ENCODE data around the gene ZNF497. TPM values are rescaled to one million over a fixed set of nuclear protein-coding genes. Genes with fewer than 3 reads are reported as not detected.

ZNF497 gene
- total and polyA plus RNA-seq, 9 of the 15 experiments (the other 6 are each of a cell fraction or from before 2014, with no cell fraction given) = 0.06 to 0.98 (median 0.44) TPM; not detected in 1

DNA sequence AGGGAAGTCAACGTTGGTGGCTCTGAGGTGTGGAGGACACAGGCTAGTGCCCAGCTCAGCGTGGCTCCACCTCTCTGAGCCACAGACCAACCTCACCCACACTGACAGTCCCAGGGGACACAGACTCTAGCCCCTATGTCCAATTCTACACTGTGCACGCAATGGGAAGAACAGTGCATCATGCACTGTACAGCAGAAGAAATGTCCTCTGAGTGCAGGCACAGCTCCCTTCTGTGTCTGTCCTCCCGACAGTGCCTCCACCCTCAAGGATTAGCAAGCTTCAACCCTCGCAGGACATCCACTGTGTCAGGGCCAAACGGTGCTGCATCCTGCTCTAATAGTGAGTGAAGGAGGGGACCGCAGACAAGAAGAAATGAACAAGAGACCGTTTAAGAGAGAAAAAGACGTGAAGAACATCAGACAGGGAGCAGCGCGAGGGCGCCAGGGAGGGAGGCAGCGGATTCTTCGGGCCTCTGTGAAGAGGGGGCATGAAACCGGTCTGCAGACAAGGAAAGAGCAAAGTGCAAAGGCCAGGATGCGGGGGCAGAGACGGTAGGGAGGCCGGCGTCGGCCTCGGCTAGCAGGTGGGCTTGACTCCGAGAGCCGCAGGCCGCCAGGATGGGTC, 17.6 kb upstream of the ZNF497 start (continued):
- TF ChIP-seq CGGBP1 (CRISPR knock-in tag; IDR thresholded peaks at IDR 0.05) (no peak; the same call in 1 of the 2 replicates), HBP1 (CRISPR knock-in tag; IDR thresholded peaks at IDR 0.05) (no peak), ZNF511 (CRISPR knock-in tag; IDR thresholded peaks at IDR 0.05) (0 out of 2 replicates have a peak, but pooled peaks have one; percentile 40), TRIM28 (IDR thresholded peaks at IDR 0.05) (no peak), ZNF124 (CRISPR knock-in tag; IDR thresholded peaks at IDR 0.05) (no peak), GTF2B (IDR thresholded peaks at IDR 0.05; ENCODE audit: extremely low read depth, insufficient read length) (no peak), ZNF764 (CRISPR knock-in tag; IDR thresholded peaks at IDR 0.05; ENCODE audit: low read depth) (no peak), ZNF444 (CRISPR knock-in tag; IDR thresholded peaks at IDR 0.05) (no peak), TEAD2 (tag; IDR thresholded peaks at IDR 0.05) (no peak), FIP1L1 (IDR thresholded peaks at IDR 0.05; ENCODE audit: low read depth, low read length, poor library complexity, severe bottlenecking) (no peak), ZNF197 (CRISPR knock-in tag; IDR thresholded peaks at IDR 0.05; ENCODE audit: low read depth) (no peak), RB1 (IDR thresholded peaks at IDR 0.05; ENCODE audit: low read depth) (no peak), ZNF3 (CRISPR knock-in tag; IDR thresholded peaks at IDR 0.05) (no peak), ZSCAN29 (IDR thresholded peaks at IDR 0.05) (no peak)
- TF ChIP-seq, protein P1, sequence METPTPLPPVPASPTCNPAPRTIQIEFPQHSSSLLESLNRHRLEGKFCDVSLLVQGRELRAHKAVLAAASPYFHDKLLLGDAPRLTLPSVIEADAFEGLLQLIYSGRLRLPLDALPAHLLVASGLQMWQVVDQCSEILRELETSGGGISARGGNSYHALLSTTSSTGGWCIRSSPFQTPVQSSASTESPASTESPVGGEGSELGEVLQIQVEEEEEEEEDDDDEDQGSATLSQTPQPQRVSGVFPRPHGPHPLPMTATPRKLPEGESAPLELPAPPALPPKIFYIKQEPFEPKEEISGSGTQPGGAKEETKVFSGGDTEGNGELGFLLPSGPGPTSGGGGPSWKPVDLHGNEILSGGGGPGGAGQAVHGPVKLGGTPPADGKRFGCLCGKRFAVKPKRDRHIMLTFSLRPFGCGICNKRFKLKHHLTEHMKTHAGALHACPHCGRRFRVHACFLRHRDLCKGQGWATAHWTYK (CRISPR knock-in tag; IDR thresholded peaks at IDR 0.05) = no peak
- TF ChIP-seq, protein P2, sequence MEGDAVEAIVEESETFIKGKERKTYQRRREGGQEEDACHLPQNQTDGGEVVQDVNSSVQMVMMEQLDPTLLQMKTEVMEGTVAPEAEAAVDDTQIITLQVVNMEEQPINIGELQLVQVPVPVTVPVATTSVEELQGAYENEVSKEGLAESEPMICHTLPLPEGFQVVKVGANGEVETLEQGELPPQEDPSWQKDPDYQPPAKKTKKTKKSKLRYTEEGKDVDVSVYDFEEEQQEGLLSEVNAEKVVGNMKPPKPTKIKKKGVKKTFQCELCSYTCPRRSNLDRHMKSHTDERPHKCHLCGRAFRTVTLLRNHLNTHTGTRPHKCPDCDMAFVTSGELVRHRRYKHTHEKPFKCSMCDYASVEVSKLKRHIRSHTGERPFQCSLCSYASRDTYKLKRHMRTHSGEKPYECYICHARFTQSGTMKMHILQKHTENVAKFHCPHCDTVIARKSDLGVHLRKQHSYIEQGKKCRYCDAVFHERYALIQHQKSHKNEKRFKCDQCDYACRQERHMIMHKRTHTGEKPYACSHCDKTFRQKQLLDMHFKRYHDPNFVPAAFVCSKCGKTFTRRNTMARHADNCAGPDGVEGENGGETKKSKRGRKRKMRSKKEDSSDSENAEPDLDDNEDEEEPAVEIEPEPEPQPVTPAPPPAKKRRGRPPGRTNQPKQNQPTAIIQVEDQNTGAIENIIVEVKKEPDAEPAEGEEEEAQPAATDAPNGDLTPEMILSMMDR (IDR thresholded peaks at IDR 0.05 in 2 of 3, conservative IDR thresholded peaks at IDR 0.05 in 1 of 3; ENCODE audit: insufficient read depth in 2 of 3, low read depth in 1 of 3, low read length in 3 of 3) = 0 out of 6 replicates have a peak, but pooled peaks of 2 of the 3 experiments have one; percentile 7
- TF ChIP-seq, protein P3, sequence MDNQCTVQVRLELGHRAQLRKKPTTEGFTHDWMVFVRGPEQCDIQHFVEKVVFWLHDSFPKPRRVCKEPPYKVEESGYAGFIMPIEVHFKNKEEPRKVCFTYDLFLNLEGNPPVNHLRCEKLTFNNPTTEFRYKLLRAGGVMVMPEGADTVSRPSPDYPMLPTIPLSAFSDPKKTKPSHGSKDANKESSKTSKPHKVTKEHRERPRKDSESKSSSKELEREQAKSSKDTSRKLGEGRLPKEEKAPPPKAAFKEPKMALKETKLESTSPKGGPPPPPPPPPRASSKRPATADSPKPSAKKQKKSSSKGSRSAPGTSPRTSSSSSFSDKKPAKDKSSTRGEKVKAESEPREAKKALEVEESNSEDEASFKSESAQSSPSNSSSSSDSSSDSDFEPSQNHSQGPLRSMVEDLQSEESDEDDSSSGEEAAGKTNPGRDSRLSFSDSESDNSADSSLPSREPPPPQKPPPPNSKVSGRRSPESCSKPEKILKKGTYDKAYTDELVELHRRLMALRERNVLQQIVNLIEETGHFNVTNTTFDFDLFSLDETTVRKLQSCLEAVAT (IDR thresholded peaks at IDR 0.05) = 0 out of 4 replicates have a peak, but pooled peaks of 1 of the 2 experiments have one; percentile 35
- TF ChIP-seq, protein P4, sequence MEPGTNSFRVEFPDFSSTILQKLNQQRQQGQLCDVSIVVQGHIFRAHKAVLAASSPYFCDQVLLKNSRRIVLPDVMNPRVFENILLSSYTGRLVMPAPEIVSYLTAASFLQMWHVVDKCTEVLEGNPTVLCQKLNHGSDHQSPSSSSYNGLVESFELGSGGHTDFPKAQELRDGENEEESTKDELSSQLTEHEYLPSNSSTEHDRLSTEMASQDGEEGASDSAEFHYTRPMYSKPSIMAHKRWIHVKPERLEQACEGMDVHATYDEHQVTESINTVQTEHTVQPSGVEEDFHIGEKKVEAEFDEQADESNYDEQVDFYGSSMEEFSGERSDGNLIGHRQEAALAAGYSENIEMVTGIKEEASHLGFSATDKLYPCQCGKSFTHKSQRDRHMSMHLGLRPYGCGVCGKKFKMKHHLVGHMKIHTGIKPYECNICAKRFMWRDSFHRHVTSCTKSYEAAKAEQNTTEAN (CRISPR knock-in tag; IDR thresholded peaks at IDR 0.05) = no peak

All from K562 (cell line).